Panc1 (cell line): ENCODE results near the gene RAB27B.

ENCODE experiments used
- CTCF ChIP-seq: fragments of 450-650 bp; IDR thresholded peaks from 2 replicates; pipeline ENCODE4 v1.5.1; 2017; ENCODE audit warnings: mild to moderate bottlenecking
- POLR2AphosphoS5 ChIP-seq: IDR thresholded peaks from 2 replicates; pipeline ENCODE4 v1.6.1; 2012; ENCODE audit warnings: mild to moderate bottlenecking, low read depth, low read length, moderate library complexity
- SIN3A ChIP-seq: IDR thresholded peaks from 2 replicates; pipeline ENCODE4 v1.6.1; 2012; ENCODE audit warnings: low read depth, mild to moderate bottlenecking, low read length, moderate library complexity, borderline replicate concordance; ENCODE audit not compliant: insufficient read depth
- TF ChIP-seq, protein P1 (sequence below), 2 experiments: IDR thresholded peaks; 2 replicates each; pipeline ENCODE4 v1.6.1; 2011 to 2012; ENCODE audit warnings: low read depth in 2 of 2, control low read depth in 1 of 2, low read length in 1 of 2, mild to moderate bottlenecking in 1 of 2, moderate library complexity in 1 of 2; ENCODE audit not compliant: insufficient read depth in 1 of 2

DNA sequence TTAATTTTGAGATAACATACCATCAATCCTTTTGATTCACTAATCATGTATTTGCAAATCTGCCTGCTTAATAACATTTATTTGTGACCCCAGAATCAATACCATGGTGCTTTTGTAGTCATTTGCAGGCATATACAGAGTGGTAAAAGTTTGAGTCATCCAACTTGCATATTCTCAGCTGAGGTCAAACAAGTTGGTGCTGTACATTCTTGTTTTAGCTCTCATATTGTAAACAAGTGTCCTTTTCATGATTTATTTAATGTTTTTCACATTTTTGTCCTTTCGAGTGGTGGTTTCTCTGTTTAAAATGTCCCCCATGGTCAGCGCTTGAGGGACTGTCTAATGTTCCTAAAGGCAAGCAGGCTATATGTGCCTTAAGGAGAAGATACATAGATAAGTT lies 17.5 kb downstream of the RAB27B start:
- TF ChIP-seq CTCF (no peak), SIN3A (no peak), POLR2AphosphoS5 (no peak)
- TF ChIP-seq, protein P1, sequence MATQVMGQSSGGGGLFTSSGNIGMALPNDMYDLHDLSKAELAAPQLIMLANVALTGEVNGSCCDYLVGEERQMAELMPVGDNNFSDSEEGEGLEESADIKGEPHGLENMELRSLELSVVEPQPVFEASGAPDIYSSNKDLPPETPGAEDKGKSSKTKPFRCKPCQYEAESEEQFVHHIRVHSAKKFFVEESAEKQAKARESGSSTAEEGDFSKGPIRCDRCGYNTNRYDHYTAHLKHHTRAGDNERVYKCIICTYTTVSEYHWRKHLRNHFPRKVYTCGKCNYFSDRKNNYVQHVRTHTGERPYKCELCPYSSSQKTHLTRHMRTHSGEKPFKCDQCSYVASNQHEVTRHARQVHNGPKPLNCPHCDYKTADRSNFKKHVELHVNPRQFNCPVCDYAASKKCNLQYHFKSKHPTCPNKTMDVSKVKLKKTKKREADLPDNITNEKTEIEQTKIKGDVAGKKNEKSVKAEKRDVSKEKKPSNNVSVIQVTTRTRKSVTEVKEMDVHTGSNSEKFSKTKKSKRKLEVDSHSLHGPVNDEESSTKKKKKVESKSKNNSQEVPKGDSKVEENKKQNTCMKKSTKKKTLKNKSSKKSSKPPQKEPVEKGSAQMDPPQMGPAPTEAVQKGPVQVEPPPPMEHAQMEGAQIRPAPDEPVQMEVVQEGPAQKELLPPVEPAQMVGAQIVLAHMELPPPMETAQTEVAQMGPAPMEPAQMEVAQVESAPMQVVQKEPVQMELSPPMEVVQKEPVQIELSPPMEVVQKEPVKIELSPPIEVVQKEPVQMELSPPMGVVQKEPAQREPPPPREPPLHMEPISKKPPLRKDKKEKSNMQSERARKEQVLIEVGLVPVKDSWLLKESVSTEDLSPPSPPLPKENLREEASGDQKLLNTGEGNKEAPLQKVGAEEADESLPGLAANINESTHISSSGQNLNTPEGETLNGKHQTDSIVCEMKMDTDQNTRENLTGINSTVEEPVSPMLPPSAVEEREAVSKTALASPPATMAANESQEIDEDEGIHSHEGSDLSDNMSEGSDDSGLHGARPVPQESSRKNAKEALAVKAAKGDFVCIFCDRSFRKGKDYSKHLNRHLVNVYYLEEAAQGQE (IDR thresholded peaks at IDR 0.05; ENCODE audit: insufficient read depth in 1 of 2, low read depth in 2 of 2, low read length in 1 of 2), result no peak
